Fibroblast of lung (primary cell): ENCODE results near the gene VTI1A. TPM values are rescaled to one million over a fixed set of nuclear protein-coding genes. Genes with fewer than 3 reads are reported as not detected.
A peak's percentile ranks its signal among the peaks of the same experiment; 100 is the strongest.

Experiments used
- DNase-seq, 2 donors: peaks; one replicate each; pipeline versions ENCODE4 v3.0.0 to v3.0.0-alpha.2; 2010; ENCODE audit warnings: low read depth in 2 of 2
- H2AFZ ChIP-seq: 2 replicates; pipeline ENCODE4 v1.5.1; 2012; ENCODE audit warnings: low read length, control low read depth, inconsistent platforms
- H3K27ac ChIP-seq: 2 replicates; pipeline ENCODE4 v1.5.1; 2011; ENCODE audit warnings: low read length, control low read depth; ENCODE audit not compliant: insufficient read depth
- H3K27me3 ChIP-seq: 2 replicates; pipeline ENCODE4 v1.5.1; 2011; ENCODE audit warnings: mild to moderate bottlenecking, low read length; ENCODE audit not compliant: control insufficient read depth, insufficient read depth
- H3K36me3 ChIP-seq: 2 replicates; pipeline ENCODE4 v1.5.1; 2011; ENCODE audit warnings: low read length; ENCODE audit not compliant: control insufficient read depth, insufficient read depth
- H3K4me1 ChIP-seq: 2 replicates; pipeline ENCODE4 v1.5.1; 2011; ENCODE audit warnings: low read length; ENCODE audit not compliant: control insufficient read depth, insufficient read depth; ENCODE audit errors: extremely low read depth
- H3K4me2 ChIP-seq: 2 replicates; pipeline ENCODE4 v1.5.1; 2011; ENCODE audit warnings: low read length, control low read depth; ENCODE audit not compliant: insufficient read depth; ENCODE audit errors: extremely low read depth
- H3K4me3 ChIP-seq, 4 experiments: fragments of 200-600 bp in 1 of 4; sonication (generic) in 1 of 4; replicated peaks in 1 of 4; 2 replicates each; pipeline ENCODE4 v1.5.1; 2011 to 2016; ENCODE audit warnings: low read length in 4 of 4, low read depth in 3 of 4, mild to moderate bottlenecking in 3 of 4, control low read depth in 2 of 4, inconsistent platforms in 1 of 4, mixed read lengths in 1 of 4; ENCODE audit not compliant: insufficient read depth in 1 of 4; ENCODE audit errors: control extremely low read depth in 1 of 4
- H3K79me2 ChIP-seq: 2 replicates; pipeline ENCODE4 v1.5.1; 2012; ENCODE audit warnings: mild to moderate bottlenecking, low read length, inconsistent platforms; ENCODE audit not compliant: control insufficient read depth, insufficient read depth
- H3K9ac ChIP-seq: 2 replicates; pipeline ENCODE4 v1.5.1; 2011; ENCODE audit warnings: mild to moderate bottlenecking, low read length, control low read depth; ENCODE audit not compliant: insufficient read depth
- H3K9me3 ChIP-seq: 2 replicates; pipeline ENCODE4 v1.5.1; 2012; ENCODE audit warnings: low read depth, low read length; ENCODE audit not compliant: control insufficient read depth, insufficient read depth
- H4K20me1 ChIP-seq: 2 replicates; pipeline ENCODE4 v1.5.1; 2011; ENCODE audit warnings: low read length; ENCODE audit not compliant: control insufficient read depth, insufficient read depth; ENCODE audit errors: extremely low read depth
- EZH2 ChIP-seq: IDR thresholded peaks from 2 replicates; pipeline ENCODE4 v1.5.1; 2012; ENCODE audit warnings: low read length, control low read depth, mild to moderate bottlenecking; ENCODE audit errors: missing control alignments
- polyA plus RNA-seq, 2 donors: library from polyadenylated mRNA; depleted of rRNA in 1 of 2; stranded (reverse) in 1 of 2; unstranded in 1 of 2; fragments of >200 nt; gene quantifications; 2 replicates each; pipeline ENCODE4 v1.2.1, GENCODE V29; 2011 to 2012; ENCODE audit warnings: missing spikeins in 1 of 2
- total RNA-seq: library from RNA; depleted of rRNA; stranded (reverse); fragments of >200 nt; gene quantifications from 2 replicates; pipeline ENCODE4 v1.2.1, GENCODE V29; 2014
- TF ChIP-seq, protein P1 (sequence below), 2 donors: IDR thresholded peaks in 1 of 2; conservative IDR thresholded peaks in 1 of 2; 1 replicate in 1 of 2; 2 replicates in 1 of 2; pipeline ENCODE4 v1.5.1; 2011 to 2012; ENCODE audit warnings: low read length in 2 of 2, control low read depth in 1 of 2, inconsistent platforms in 1 of 2, low read depth in 1 of 2, mild to moderate bottlenecking in 1 of 2

VTI1A gene
- total and polyA plus RNA-seq, 2 donors (not counting 1 experiment from before 2014, with no cell fraction given): 19.1 to 30.9 TPM

DNA sequence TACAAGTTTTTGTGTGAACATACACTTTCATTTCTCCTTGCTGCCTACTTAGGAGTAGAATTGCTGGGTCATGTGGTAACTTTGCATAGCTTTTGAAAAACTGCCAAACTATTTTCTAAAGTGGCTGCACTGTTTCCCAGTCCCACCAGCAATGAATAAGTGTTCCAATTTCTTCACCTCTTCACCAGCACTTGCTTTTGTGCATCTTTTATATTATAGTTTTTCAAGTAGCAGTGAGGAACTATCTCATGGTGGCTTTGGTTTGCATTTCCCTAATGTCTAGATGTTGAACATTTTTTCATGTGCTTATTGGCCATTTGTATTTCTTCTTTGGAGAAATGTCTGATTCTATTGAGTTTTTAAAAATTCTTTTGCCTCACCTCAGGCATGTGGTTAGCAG lies 273.2 kb downstream of the VTI1A start:
- no peak overlapping the region for H3K9ac ChIP-seq
- H2AFZ ChIP-seq: no peak overlapping the region
- H3K79me2 ChIP-seq: no peaks in the 10 kb centered on the region
- no peaks in the 10 kb centered on the region for H3K9me3 ChIP-seq
- H3K4me2 ChIP-seq: no peak overlapping the region
- H3K27me3 ChIP-seq: no peaks in the 10 kb centered on the region
- TF ChIP-seq, protein P1, sequence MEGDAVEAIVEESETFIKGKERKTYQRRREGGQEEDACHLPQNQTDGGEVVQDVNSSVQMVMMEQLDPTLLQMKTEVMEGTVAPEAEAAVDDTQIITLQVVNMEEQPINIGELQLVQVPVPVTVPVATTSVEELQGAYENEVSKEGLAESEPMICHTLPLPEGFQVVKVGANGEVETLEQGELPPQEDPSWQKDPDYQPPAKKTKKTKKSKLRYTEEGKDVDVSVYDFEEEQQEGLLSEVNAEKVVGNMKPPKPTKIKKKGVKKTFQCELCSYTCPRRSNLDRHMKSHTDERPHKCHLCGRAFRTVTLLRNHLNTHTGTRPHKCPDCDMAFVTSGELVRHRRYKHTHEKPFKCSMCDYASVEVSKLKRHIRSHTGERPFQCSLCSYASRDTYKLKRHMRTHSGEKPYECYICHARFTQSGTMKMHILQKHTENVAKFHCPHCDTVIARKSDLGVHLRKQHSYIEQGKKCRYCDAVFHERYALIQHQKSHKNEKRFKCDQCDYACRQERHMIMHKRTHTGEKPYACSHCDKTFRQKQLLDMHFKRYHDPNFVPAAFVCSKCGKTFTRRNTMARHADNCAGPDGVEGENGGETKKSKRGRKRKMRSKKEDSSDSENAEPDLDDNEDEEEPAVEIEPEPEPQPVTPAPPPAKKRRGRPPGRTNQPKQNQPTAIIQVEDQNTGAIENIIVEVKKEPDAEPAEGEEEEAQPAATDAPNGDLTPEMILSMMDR (conservative IDR thresholded peaks at IDR 0.05 in 1 of 2, IDR thresholded peaks at IDR 0.05 in 1 of 2; ENCODE audit: low read depth in 1 of 2, low read length in 2 of 2): no peak
- TF ChIP-seq EZH2: no peak
- no peaks in the 10 kb centered on the region for H3K36me3 ChIP-seq
- no peaks in the 10 kb centered on the region for H4K20me1 ChIP-seq
- H3K4me1 ChIP-seq: peaks cover 3% of the 10 kb centered on the region
- no peak overlapping the region for H3K4me3 ChIP-seq
- H3K27ac ChIP-seq: no peak overlapping the region
- DNase-seq: no peak

DNA sequence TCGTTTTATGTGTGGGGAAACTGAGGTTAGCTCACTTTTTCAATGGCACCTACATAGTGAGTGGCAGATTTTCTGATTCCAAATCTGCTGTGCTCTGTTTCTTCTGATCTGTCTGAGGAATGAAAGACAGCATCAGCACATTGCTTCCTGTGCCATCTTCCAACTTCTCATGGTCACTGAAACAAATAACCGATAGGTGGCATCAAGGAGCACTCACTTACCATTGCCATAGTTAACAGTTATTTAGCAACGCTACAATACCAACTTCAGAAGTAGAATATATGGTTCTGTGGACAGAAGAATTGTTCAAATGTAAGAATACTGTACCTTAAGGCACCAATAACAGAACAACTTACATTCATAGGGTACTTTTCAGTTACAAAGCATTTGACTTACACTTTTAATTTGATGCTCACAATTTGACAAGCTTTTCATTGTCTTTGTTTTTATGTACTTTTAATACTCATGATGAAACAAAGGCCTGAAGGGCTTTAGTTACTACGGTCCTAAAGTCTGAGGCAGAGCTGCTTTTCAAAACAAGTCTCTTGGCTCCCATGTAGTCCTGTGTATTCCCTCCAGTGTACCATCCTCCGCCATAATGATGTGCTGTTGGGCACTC lies 274.2 kb downstream of the VTI1A start:
- H3K36me3 ChIP-seq: no peaks in the 10 kb centered on the region
- no peak overlapping the region for H2AFZ ChIP-seq
- no peak for TF ChIP-seq EZH2
- TF ChIP-seq, protein P1 (conservative IDR thresholded peaks at IDR 0.05 in 1 of 2, IDR thresholded peaks at IDR 0.05 in 1 of 2; ENCODE audit: low read depth in 1 of 2, low read length in 2 of 2): peak; percentile 61 to 73
- H3K4me1 ChIP-seq: peaks cover 3% of the 10 kb centered on the region
- no peak overlapping the region for H3K4me2 ChIP-seq
- no peaks in the 10 kb centered on the region for H3K9me3 ChIP-seq
- H3K9ac ChIP-seq: no peak overlapping the region
- H3K4me3 ChIP-seq: no peak overlapping the region
- DNase-seq: peak; percentile 29 to 61
- H4K20me1 ChIP-seq: no peaks in the 10 kb centered on the region
- H3K27me3 ChIP-seq: no peaks in the 10 kb centered on the region
- H3K79me2 ChIP-seq: no peaks in the 10 kb centered on the region
- H3K27ac ChIP-seq: no peak overlapping the region

DNA sequence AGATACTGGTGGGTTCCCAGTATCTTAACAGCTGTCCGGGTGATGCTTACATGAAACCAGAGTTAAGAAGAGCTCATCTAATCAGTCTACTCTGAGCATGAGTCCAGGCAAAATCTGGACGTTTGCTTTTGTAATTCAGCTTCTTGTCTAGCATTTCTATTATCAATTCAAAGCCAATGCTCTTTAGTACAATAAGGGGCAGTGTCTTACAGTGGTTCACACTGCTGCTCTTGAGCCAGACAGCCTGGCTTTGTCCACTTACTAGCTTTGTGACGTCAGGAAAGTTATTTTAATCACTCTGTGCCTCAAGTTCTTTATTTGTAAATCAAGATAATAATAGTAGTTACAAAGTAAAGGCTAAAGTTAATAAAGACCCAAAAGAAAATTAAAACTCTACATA lies 275.7 kb downstream of the VTI1A start:
- H3K9ac ChIP-seq: no peak overlapping the region
- no peak for DNase-seq
- no peaks in the 10 kb centered on the region for H3K27me3 ChIP-seq
- TF ChIP-seq, protein P1 (conservative IDR thresholded peaks at IDR 0.05 in 1 of 2, IDR thresholded peaks at IDR 0.05 in 1 of 2; ENCODE audit: low read depth in 1 of 2, low read length in 2 of 2): no peak
- no peak for TF ChIP-seq EZH2
- H3K27ac ChIP-seq: no peak overlapping the region
- H3K36me3 ChIP-seq: no peaks in the 10 kb centered on the region
- H3K4me2 ChIP-seq: no peak overlapping the region
- no peak overlapping the region for H3K4me3 ChIP-seq
- H4K20me1 ChIP-seq: no peaks in the 10 kb centered on the region
- no peak overlapping the region for H2AFZ ChIP-seq
- no peaks in the 10 kb centered on the region for H3K79me2 ChIP-seq
- no peaks in the 10 kb centered on the region for H3K9me3 ChIP-seq
- H3K4me1 ChIP-seq: no peaks in the 10 kb centered on the region
